HT1080 (cell line): ENCODE measurements around the gene GHSR. TPM values are rescaled to one million over a fixed set of nuclear protein-coding genes. Genes with fewer than 3 reads are reported as not detected.

Source experiments
- DNase-seq: peaks from one replicate; pipeline ENCODE4 v3.0.0-alpha.2; 2015; ENCODE audit warnings: low read depth
- total RNA-seq: library from RNA; depleted of rRNA; stranded (reverse); fragments of >200 nt; shearing (Covaris generic); gene quantifications from 2 replicates; pipeline ENCODE4 v1.2.3, GENCODE V29; 2014; rRNA removed

The GHSR gene
- total RNA-seq, 1 experiment from 2014 or later, result not detected

DNA sequence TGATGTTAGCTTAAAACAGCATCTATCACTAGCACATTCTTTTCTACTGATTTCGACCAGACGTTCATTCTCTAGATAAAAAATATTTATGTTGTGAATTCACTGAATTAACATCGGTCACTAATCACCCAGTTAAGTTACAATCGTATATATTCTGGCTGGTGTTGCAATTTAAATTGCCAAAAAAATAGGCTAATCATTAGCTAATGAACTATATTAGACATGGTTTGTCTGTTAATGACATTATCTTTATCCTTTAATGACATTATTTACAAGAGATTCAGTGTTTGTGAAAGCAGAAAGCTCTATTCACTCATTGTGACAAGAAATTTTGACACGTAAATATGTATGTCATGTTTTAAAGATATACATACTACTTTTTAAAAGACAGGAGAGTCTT is 6.7 kb downstream of the GHSR start:
- DNase-seq, result no peak

DNA sequence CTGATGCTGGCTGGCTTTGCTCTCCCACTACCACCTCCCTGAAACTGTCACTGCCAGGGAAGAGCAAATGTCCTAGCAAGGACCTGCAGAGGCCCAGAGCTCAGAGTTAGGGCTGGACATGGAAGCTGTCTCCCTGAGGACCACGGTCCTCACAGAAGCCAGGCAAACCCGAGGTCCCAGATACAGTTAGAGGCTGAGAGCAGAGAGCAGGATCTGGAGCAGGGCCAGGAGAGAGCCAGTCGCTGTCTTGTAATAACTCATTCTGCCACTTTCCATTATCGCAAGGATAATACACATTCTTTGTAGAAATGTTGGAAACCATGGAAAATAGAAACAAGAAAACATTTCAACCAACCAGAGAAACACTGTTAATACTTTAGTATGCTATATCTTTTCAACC is 10.1 kb downstream of the GHSR start:
- no peak for DNase-seq

DNA sequence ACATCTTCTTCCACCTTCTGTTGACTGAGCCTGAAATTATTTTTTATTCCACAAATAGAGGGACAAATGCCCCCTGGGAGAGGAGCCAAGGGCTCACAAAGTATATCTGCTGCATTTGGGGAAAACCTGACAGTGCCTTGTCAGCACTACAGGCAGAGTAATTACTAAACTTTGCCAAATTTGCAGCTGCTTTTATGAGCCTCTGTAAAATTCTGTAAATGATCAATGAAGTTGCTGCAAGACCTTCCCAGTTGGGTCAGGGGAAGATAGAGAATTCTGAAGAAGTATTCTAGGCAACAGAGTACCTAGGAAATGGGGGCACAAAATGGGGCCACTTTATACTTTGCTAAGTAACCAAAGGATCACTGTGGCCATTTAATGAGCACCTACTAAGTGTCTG is 10.5 kb downstream of the GHSR start:
- no peak for DNase-seq

DNA sequence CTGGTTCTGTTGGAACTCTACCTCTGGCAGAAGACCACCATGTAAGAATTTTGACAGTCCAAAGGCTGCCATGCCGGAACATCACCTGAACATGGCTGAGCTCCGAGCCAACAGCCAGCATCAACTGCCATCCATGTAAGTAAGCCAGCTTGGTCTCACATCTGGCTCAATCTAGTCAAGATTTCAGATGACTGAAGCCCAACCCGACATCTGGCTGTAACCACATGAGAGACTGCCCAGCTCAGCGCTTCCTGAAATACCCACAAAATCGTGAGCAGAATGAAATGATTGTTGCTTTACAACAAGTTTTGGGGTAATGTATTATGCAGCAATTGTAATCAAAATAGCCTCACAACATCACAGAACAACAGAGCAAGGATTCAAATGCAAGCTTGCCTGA is 32.9 kb downstream of the GHSR start:
- no peak for DNase-seq

DNA sequence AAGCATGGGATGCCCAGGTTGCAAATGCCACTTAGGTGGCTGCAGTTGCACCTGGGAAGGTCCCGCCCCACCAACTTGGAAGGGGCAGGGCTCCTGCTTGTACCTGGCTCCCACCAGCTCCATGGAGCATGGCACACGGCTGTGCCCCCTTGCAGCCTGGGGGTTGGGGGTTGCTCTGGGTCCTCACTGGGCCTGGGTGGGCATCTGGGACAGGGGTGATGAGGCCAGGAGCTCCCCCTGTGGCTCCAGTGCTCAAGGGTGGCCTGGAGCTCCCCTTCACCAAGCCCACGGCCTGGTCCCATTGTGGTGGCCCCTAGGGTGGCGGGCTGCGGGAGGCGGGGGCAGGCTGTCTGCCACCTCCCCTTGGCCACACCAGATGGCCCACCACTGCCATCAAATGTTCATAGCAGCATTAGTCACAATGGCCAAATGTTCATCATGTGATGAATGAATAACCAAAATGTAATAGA is 36.7 kb downstream of the GHSR start:
- no peak for DNase-seq

DNA sequence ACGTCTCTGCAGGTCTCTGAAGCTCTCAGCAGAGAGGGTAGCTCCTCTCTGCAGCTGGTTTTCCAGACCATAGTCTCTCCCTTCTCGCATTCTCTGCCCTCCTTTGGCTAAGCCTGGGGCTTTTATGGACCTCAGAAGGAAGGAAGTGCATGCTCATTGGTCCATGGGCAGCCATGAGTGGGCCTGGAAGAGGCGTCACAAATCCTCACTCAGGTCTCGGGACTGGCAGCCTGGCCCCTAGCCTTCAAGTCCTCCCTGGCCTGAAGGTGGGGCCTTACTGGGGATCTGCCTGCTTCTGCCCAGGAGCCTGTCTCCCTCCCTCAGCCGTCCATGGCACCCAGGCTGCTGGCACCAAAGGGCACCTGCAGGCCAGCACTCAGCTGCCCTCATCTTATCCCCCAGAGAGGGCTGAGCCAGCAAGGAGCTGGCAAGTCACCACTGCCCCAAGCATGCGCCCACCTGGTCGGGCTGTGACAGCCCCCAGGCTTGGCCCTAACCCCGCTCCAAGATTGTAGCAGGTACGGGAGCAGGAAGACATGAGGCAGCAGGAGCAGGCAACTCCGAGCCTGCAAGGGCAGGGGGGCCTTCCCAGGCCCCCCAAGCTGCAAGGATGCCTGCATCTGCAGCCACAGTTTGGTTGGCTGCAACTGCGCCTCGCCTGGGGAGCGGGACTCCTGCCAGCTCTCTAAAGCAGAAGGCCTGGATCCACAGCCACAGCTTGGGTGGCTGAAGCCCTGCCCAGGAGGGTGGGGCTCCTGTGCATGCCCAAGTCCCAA is 37.4 kb downstream of the GHSR start:
- no peak for DNase-seq

DNA sequence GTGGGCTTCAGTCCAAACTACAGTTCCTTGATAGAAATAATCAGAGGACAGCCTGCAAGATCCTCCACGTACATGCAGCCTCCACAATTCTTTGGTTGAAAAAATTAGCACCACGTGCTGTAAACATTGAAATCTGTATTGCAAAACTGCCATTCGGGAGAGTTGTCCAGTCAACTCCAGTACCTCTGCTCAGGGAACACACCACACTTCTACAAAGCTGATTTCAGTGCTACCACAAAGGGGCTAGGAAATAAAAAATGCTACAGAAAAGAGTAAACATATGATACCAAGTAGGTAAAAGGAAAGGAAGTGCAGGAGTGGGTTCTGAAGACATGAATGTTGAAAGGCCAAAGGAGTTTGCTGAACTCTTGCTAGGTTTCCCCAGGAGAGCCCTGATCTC is 40.4 kb downstream of the GHSR start:
- no peak for DNase-seq

DNA sequence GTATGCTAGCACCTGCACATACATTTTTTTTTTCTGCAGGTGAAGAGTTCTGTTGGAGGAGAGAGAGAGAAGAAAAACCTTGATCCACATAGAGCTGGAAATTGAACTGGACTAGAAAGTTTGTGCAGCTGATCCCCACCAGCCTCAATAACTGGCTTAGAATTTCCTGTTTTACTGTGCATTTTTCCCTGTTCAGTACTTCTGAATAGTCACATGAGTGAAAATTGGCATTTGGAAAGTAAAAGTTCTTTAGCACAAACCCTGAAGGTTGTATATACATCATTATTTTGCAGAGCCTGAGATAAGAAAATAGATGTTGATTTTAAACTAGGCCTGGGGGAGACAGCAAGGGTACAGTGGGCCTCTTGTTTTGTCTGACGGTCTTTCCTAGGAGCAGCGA is 42.3 kb downstream of the GHSR start:
- DNase-seq, result no peak

DNA sequence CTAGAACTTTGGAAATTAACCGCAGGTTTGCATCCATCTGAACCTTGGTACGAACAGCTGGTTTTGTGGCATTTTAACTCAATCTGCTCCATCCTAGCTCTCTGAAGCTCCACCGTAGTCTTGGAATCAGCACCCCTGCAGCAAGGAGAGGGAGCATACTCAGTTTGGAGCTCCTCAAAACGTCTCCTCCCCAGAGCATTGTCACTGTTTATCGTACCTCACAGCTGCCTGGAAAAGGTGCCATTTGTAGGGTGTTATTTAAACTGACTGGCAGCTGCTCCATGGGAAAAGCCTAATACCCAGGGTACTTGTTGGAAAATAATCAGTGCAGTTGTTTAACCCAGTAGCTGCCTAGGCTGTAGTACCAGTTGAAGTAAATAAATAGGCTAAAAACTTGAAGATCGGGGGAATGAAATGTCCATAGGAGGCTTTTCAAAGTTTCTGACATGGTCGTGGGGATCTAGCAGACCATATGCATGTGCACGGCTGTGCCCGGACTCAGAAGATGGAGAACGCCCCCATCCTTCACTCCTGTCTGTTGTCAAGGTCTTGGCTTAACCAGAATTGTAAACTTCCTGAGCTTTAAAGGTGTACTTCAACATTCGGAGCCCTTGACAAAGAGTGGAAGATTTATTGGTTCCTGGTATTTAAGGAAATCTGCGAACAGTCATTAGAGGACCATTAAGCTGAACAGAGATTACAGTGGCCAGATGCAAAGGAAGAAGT is 43.9 kb downstream of the GHSR start:
- DNase-seq, result no peak

DNA sequence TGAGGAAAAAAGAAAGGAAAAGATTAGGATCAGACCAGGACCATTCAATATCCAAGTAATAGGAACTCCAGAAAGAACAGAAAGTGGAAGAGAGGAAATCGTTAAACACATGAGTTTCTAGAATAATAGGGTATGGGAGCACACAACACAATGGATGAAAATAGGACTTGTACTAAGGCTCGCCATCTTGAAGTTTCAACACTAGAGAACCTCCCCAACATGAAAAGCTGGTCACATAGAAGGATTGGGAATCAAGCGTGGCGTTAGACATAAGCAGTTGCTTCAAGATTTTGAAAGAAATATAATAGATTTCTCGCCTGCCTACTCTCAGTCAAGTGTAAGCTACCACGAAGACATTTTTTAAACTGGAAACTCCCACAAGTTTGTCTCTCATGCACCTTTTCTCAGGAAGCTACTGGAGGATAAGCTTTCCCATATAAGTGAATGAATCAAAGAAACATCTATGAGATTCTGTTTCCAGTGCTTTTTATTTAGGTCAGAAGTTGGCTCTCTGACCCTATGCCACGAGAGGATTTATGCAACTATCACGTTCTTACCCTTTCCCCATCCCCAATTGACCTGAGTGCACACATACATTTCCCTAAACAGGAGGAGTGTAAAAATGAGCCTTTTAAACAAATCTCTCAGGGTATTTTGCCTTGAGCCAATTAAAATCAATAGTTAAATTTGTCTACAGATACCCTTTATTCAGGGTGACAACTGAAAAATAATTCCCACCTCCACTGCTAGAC is 45.2 kb downstream of the GHSR start:
- DNase-seq, result no peak

DNA sequence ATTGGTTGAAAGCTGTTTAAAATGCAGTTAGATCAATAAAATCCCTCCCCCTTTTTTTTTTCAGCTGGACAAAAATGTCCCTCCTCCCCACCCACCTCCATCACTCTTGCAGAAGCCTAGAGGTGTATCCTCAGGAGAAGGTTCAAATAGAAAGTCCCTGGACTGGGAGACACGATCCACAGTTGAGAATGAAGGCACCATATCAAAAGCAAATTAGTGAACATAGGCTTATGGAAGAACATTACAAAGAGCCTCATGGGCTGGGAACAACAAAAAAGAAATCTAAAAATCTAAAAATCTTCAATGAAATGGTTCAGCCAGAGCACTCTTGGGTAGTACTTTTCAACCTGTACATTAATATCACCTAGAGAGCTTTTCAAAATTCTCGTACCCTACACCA is 46.2 kb downstream of the GHSR start:
- no peak for DNase-seq

DNA sequence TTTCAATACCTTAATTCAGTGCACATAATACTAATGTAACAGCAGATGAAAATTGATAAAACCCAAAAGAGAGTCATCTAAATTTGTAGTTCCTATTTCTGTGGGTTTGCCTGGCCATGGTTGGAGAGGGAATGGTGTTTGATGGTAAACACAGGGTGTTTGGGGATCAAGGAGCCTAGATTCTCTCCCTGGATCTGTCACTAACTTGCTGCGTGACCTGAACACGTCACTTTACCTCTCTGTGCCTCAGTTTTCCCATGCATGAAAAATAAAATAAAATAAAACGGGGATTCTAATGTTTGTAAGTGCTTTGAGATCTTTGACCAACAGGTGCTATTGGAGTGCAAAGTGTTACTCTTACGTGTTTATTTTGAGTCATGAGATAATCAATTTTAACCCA is 49.8 kb downstream of the GHSR start:
- no peak for DNase-seq

DNA sequence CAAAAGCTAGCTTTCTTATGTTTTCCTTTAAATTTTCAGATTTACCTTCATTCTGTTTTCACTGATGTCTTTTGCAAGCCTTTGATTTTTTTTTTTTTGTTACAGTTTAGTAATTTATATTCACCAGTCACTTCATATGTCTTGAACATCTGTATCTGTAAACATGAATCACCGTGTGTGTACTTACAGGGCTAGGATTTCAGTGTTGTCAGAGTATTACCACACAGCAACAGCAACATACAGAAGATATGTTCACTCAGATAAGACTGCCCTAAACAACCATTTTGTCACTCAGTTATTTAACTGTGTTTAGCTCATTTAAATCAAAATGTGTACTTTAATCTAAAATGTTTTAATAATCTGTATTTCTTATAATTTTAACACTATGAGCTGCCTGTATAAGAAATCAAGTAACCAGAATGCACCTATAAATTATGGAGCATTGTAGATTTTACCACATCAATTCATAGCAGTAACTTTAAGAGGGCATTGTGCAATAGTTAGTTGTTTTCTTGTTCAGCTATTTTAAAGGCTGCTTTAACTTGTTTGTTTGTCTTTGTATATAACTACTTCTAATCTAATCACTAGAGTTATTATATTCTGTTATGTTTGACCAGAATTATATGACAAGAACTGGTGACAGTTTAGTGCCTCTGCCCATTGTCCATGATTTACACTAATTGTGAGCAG is 50.4 kb downstream of the GHSR start:
- DNase-seq, result no peak

DNA sequence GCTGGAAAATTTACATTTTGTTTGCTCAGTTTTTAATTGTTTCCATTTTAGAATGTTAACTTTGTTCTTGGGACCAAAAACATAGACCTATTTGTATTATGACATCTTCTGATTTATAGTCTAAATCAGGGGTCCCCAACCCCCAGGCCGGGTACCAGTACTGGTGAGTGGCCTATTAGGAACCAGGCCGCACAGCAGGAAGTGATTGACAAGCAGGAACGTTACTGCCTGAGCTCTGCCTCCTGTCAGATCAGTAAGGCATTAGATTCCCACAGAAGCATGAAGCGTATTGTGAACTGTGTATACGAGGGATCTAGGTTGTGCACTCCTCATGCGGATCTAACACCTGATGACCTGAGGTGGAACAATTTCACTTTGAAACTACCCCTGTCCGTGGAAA is 51.9 kb downstream of the GHSR start:
- DNase-seq, result no peak

DNA sequence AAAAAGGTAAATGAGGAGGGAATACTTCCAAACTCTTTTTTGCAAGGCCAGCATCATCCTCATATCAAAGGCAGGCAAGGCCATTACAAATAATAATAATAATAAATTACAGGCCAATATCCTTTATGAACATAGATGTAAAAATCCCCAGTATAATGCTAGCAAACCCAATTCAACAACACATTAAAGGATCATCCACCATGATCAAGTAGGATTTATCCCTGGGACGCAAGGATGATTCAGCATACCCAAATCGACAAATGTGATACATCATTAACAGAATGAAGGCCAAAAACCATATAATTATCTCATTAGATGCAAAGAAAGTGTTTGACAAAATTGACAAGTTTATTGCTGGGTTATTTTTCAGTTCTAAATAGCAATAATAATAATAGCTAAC is 53.6 kb downstream of the GHSR start:
- no peak for DNase-seq

Other genes with a start within 250 kb of the GHSR start
- not detected in 2 replicates for gene TNFSF10, start 75.0 kb upstream of the GHSR start, total RNA-seq